ENCODE data around the gene GLDC. TPM values are rescaled to one million over a fixed set of nuclear protein-coding genes. Genes with fewer than 3 reads are reported as not detected.

The GLDC gene
- total RNA-seq, 8 experiments from 2014 or later: 0.76 to 58.7 (median 26.8) TPM

DNA sequence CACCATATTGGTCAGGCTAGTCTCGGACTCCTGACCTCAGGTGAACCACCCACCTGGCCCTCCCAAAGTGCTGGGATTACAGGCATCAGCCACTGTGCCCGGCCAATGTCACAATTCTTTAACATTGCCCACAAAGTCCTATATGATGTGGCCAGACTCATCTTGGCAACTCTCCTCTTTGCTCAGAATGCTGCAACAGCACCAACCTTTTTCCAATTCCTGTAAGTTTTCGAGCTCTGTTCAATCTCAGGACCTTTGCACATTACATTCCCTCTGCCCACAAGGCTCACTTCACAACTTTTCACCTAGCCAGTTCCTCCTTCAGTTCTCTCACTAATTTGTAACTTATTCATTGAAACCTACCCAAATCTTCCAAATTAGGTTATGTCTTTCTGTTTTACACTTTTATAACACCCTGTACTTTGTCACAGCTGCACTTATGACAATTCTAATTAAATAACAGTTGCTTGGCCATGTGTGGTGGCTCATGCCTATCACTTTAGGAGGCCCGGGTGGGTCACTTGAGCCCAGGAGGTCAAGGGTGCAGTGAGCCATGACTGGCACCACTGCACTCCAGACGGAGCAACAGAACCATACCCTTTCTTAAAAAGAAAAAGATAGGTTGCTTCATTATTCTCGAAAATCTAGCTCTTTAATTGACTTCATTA lies 30.9 kb upstream of the GLDC start:
- no peak overlapping the region for H3K4me3 ChIP-seq
- in situ Hi-C loops (cut with MboI; ENCODE audit: low pct_unique_long_range_greater_than_20kb in 2 of 9, low sequenced_read_pairs in 9 of 9, unreplicated experiment in 9 of 9): loop anchor here in 3 of 9 experiments (25.0 kb wide), 2 partner anchors 89 to 111 kb away; no protein-coding TSS in a partner anchor
- no peak overlapping the region for H3K27ac ChIP-seq
- no peak for ATAC-seq (replicated peaks in 6 of 8)
- peaks cover 0 to 4% of the 10 kb centered on the region in 2 donors for H3K4me1 ChIP-seq (replicated peaks in 1 of 2)
- WGBS, 10 experiments: 49 to 100% (median 76%) methylated on average over 1 to 6 of the region's 6 CpGs

DNA sequence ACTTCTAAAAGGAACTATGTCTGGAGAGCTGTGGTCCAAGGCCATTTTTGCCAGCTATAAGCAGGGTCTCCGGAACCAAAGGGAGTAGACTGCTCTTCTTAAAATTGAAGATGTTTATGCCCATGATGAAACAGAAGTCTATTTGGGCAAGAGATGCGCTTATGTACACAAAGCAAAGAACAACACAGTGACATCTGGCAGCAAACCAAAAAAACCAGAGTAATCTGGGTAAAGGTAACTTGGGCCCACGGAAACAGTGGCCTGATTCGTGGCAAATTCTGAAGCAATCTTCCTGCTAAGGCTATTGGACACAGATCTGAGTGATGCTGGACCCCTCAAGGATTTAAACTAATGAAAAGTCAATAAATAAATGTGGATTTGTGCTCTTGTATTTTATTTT lies 29.7 kb upstream of the GLDC start:
- no peak for ATAC-seq (replicated peaks in 6 of 8)
- H3K27ac ChIP-seq: no peak overlapping the region
- H3K4me1 ChIP-seq (replicated peaks in 1 of 2): peaks cover 0 to 3% of the 10 kb centered on the region in 2 donors
- H3K4me3 ChIP-seq: no peak overlapping the region
- in situ Hi-C loops (cut with MboI; ENCODE audit: low pct_unique_long_range_greater_than_20kb in 2 of 9, low sequenced_read_pairs in 9 of 9, unreplicated experiment in 9 of 9): loop anchor here in 3 of 9 experiments (25.0 kb wide), 2 partner anchors 88 to 112 kb away; no protein-coding TSS in a partner anchor
- 59 to 100% (median 96%) methylated on average over 1 to 4 of the region's 4 CpGs; no CpG with 5 or more reads in 3 of the 10 experiments for WGBS, 10 experiments

DNA sequence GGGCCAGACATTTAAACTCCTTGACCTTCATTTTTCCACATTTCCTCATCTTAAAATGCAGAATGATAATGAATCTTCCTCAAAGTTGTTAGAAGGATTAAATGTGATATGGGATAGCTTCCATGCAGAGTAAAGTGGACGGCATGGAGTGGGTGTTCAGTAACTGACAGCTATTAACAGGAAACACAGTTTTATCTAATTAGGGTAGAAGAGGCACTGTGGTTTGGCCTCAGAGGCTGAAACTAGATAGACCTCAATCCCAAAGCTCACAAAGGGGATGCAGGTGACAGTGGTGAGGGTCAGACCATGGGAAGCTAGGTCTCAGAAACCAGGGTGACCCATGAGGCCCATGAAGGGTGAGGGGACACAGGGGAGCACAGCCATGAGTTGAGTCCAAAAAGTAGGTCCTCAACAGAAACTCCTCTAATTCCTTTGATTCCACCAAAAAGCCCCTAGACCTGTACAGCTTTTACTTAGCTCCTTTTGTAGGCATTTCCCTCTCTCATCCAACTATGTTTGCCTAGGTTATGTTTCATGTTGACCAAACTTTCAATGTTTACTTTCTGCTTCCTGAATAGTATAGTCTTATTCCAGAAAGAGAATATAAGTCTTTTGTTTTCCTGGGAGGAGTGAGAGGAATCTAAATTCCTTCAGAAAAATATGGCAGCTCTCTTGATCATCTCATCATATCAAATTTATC lies 27.9 kb upstream of the GLDC start:
- H3K27ac ChIP-seq: no peak overlapping the region
- no peaks in the 10 kb centered on the region for H3K4me1 ChIP-seq (replicated peaks in 1 of 2)
- no peak overlapping the region for H3K4me3 ChIP-seq
- in situ Hi-C loops (cut with MboI; ENCODE audit: low pct_unique_long_range_greater_than_20kb in 2 of 9, low sequenced_read_pairs in 9 of 9, unreplicated experiment in 9 of 9): no loop called here
- ATAC-seq (replicated peaks in 6 of 8): no peak
- 40 to 100% (median 90%) methylated on average over 1 of the region's 1 CpG; no CpG with 5 or more reads in 6 of the 10 experiments for WGBS, 10 experiments

GRCh38 chr9:6672118-6672517 lies 26.6 kb upstream of the GLDC start:
- H3K4me3 ChIP-seq: no peak overlapping the region
- 53 to 100% (median 73%) methylated on average over 1 to 3 of the region's 3 CpGs for WGBS, 10 experiments
- H3K27ac ChIP-seq: no peak overlapping the region
- in situ Hi-C loops (cut with MboI; ENCODE audit: low pct_unique_long_range_greater_than_20kb in 2 of 9, low sequenced_read_pairs in 9 of 9, unreplicated experiment in 9 of 9): no loop called here
- H3K4me1 ChIP-seq (replicated peaks in 1 of 2): no peaks in the 10 kb centered on the region
- ATAC-seq (replicated peaks in 6 of 8): no peak

GRCh38 chr9:6671416-6671815 lies 25.9 kb upstream of the GLDC start:
- in situ Hi-C loops (cut with MboI; ENCODE audit: low pct_unique_long_range_greater_than_20kb in 2 of 9, low sequenced_read_pairs in 9 of 9, unreplicated experiment in 9 of 9): no loop called here
- Histone ChIP-seq H3K4me3 (no peak overlapping the region), H3K4me1 (replicated peaks in 1 of 2) (no peaks in the 10 kb centered on the region), H3K27ac (no peak overlapping the region)
- 0 to 100% (median 86%) methylated on average over 1 to 3 of the region's 4 CpGs; no CpG with 5 or more reads in 3 of the 10 experiments for WGBS, 10 experiments
- ATAC-seq (replicated peaks in 6 of 8): no peak

DNA sequence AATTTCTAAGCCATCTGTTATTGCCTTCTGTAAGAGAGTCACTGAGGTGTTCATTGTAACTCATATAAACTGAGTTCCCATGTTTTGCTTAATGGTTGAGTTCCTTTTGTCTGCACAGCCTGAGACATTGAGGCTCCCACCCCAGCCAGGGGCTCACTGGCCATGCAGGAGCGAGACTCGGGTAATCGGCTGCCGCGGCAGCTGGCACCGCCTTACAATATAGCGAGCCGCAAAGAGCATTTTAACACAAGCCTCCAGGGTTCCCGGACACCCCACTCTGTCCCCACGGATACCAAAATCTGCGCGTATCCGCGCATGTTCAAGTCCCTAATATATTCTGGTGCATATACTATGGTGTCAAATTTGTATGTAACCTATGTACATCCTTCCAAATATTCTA lies 24.4 kb upstream of the GLDC start:
- ATAC-seq (replicated peaks in 6 of 8): no peak

DNA sequence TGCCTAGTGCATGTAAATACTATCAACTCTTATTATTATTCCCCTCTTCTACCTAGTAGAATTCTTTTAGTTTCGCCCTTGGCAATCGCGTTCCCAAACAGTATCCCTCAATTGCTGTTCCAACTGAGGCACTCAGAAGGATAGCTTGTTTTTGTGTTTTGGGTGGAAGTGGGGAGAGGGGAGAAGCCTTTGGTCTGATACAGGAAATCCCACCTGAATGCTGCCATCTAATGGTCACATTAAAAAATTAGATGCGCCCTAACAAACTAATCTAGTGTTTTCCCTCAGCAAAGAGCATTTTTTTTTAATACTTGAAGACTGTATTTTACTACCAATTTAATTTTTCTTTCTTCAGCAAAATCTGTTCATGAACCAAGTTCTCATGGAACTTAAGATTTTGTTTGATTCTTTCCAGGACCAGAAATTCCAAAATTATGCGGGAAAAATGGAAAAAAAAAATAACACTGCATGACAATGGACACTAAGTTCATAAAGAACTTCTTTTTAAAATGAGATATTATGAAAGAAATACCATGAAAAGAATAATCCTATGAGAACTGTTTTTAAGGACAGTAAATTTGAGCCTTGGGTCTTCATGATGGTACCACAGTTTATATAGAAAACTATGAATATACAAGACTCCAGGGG lies 22.2 kb upstream of the GLDC start:
- in situ Hi-C loops (cut with MboI; ENCODE audit: low pct_unique_long_range_greater_than_20kb in 2 of 9, low sequenced_read_pairs in 9 of 9, unreplicated experiment in 9 of 9): loop anchor here in 1 of 9 experiments (10.0 kb wide), 1 partner anchor 83 kb away; no protein-coding TSS in a partner anchor
- H3K4me3 ChIP-seq: no peak overlapping the region
- H3K4me1 ChIP-seq (replicated peaks in 1 of 2): no peaks in the 10 kb centered on the region
- no peak overlapping the region for H3K27ac ChIP-seq
- WGBS, 10 experiments: 20 to 81% (median 53%) methylated on average over 2 to 5 of the region's 5 CpGs
- peak; percentile 45 to 80 (median 60) for ATAC-seq (replicated peaks in 6 of 8)

More for the DNA sequence above, 24.4 kb upstream of the GLDC start:
- 79 to 100% (median 99%) methylated on average over 1 to 14 of the region's 14 CpGs; no CpG with 5 or more reads in 2 of the 10 experiments for WGBS, 10 experiments
- H3K4me1 ChIP-seq (replicated peaks in 1 of 2): no peaks in the 10 kb centered on the region
- H3K27ac ChIP-seq: no peak overlapping the region
- H3K4me3 ChIP-seq: no peak overlapping the region
- in situ Hi-C loops (cut with MboI; ENCODE audit: low pct_unique_long_range_greater_than_20kb in 2 of 9, low sequenced_read_pairs in 9 of 9, unreplicated experiment in 9 of 9): loop anchor here in 1 of 9 experiments (10.0 kb wide), 1 partner anchor 85 kb away; no protein-coding TSS in a partner anchor

GRCh38 chr9:6667080-6667479 lies 21.6 kb upstream of the GLDC start:
- ATAC-seq (replicated peaks in 6 of 8): peak in 1 of 8 experiments; percentile 18
- no peak overlapping the region for H3K27ac ChIP-seq
- H3K4me1 ChIP-seq (replicated peaks in 1 of 2): no peaks in the 10 kb centered on the region
- no peak overlapping the region for H3K4me3 ChIP-seq
- 66 to 100% (median 80%) methylated on average over 1 to 3 of the region's 6 CpGs; no CpG with 5 or more reads in 1 of the 10 experiments for WGBS, 10 experiments
- in situ Hi-C loops (cut with MboI; ENCODE audit: low pct_unique_long_range_greater_than_20kb in 2 of 9, low sequenced_read_pairs in 9 of 9, unreplicated experiment in 9 of 9): loop anchor here in 1 of 9 experiments (10.0 kb wide), 1 partner anchor 82 kb away; no protein-coding TSS in a partner anchor

DNA sequence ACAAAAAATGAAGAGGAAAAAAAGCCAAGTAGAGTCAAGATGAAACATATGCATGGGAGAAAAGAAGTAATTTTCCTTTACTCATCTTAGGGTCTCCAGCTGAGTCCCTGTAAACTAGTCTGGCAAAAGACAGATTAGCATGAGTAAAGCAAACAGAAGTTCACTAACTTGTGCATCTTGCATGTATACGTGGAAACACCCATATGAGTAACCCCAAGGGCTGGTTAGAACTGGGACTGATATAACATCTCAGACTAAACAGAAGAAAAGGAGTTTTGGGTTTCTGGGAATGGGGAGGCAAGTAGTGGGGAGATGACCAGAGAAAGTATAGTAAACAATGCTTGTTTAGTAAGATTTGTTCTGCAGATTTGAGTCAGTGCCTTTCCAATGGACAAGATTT lies 20.1 kb upstream of the GLDC start:
- H3K4me1 ChIP-seq (replicated peaks in 1 of 2): no peaks in the 10 kb centered on the region
- H3K27ac ChIP-seq: no peak overlapping the region
- peak in 2 of 8 experiments; percentile 41 to 93 for ATAC-seq (replicated peaks in 6 of 8)
- in situ Hi-C loops (cut with MboI; ENCODE audit: low pct_unique_long_range_greater_than_20kb in 2 of 9, low sequenced_read_pairs in 9 of 9, unreplicated experiment in 9 of 9): loop anchor here in 1 of 9 experiments (10.0 kb wide), 1 partner anchor 81 kb away; no protein-coding TSS in a partner anchor
- 0 to 100% (median 60%) methylated on average over 1 of the region's 1 CpG; no CpG with 5 or more reads in 3 of the 10 experiments for WGBS, 10 experiments
- H3K4me3 ChIP-seq: no peak overlapping the region

DNA sequence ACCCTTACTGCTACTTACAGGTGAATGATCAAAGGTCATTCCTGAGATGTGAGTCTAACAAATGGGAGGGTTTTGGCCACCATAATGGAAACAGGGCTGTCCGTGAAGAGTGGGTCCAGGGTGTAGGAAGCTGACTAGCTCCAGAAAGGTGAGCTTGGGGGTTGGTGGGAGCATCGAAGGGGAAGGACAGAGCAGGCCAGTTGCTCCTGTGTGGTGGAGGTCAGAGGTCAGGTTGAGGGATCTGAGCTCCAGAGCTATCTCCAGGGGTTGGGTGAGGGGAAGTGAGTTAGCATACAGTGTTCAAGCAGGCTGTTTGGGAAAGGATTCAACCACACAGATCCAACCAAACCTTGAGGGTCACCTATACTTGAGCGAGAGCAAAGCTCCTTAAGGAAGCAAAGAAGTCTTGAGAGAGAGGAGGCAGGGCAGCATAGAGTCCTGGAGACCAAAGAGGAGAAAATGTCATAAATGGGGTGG lies 18.7 kb upstream of the GLDC start:
- in situ Hi-C loops (cut with MboI; ENCODE audit: low pct_unique_long_range_greater_than_20kb in 2 of 9, low sequenced_read_pairs in 9 of 9, unreplicated experiment in 9 of 9): loop anchor here in 1 of 9 experiments (10.0 kb wide), 1 partner anchor 79 kb away; no protein-coding TSS in a partner anchor

DNA sequence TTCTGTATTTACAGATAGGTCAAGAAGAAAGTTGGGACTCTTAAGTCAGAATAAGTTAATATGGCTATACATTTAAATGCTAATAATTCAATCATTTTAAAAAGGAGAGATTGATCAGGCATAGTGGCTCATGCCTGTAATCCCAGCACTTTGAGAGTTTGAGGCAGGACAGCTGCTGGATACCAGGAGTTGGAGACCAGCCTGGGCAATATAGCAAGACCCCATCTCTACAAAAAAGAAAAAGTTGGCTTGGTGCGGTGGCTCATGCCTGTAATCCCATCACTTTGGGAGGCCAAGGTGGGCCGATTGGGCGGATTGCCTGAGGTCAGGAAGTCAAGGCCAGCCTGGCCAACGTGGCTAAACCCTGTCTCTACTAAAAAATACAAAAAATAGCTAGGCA lies 15.0 kb upstream of the GLDC start:
- no peak for ATAC-seq (replicated peaks in 6 of 8)
- no peak overlapping the region for H3K27ac ChIP-seq
- in situ Hi-C loops (cut with MboI; ENCODE audit: low pct_unique_long_range_greater_than_20kb in 2 of 9, low sequenced_read_pairs in 9 of 9, unreplicated experiment in 9 of 9): loop anchor here in 1 of 9 experiments (10.0 kb wide), 1 partner anchor 76 kb away; no protein-coding TSS in a partner anchor
- no peak overlapping the region for H3K4me3 ChIP-seq
- WGBS, 10 experiments: 0 to 100% (median 20%) methylated on average over 1 to 2 of the region's 4 CpGs; no CpG with 5 or more reads in 5 of the 10 experiments
- no peaks in the 10 kb centered on the region for H3K4me1 ChIP-seq (replicated peaks in 1 of 2)

More for the DNA sequence above, 18.7 kb upstream of the GLDC start:
- Histone ChIP-seq H3K4me3 (no peak overlapping the region), H3K27ac (no peak overlapping the region), H3K4me1 (replicated peaks in 1 of 2) (no peaks in the 10 kb centered on the region)
- no peak for ATAC-seq (replicated peaks in 6 of 8)
- WGBS, 10 experiments: 38 to 100% (median 87%) methylated on average over 1 to 3 of the region's 3 CpGs; no CpG with 5 or more reads in 5 of the 10 experiments

- in situ Hi-C loops (cut with MboI; ENCODE audit: low pct_unique_long_range_greater_than_20kb in 2 of 9, low sequenced_read_pairs in 9 of 9, unreplicated experiment in 9 of 9): no loop called here
- Histone ChIP-seq H3K27ac (no peak overlapping the region), H3K4me3 (no peak overlapping the region), H3K4me1 (replicated peaks in 1 of 2) (no peaks in the 10 kb centered on the region)
- no peak for ATAC-seq (replicated peaks in 6 of 8)
- 13 to 95% (median 63%) methylated on average over 1 to 4 of the region's 4 CpGs for WGBS, 10 experiments
These were observed 13.3 kb upstream of the GLDC start for GRCh38 chr9:6658628-6659353.
